Activated CD4-positive, alpha-beta T cell treated with anti-CD3 and anti-CD28 coated beads for 48 hours (primary cell): Measurements from ENCODE around the gene KRTAP3-2.
"Not testable (repeated sequence)": the region's sequence is repeated elsewhere in the genome, so short reads cannot be mapped to it uniquely, and the experiment has no call there.

Source experiments
- DNase-seq: peaks from one replicate; pipeline ENCODE4 v3.0.0-alpha.2; 2020

KRTAP3-2 gene

GRCh38 chr17:40999563-40999962 is at the start of gene KRTAP3-2:
Gene KRTAP3-2, minus strand, starts transcription at chr17:40999906. Its CDS starts 53 bp downstream, at chr17:40999853.
- DNase-seq, result not testable (repeated sequence)

GRCh38 chr17:41049110-41049509 is 49.4 kb upstream of the KRTAP3-2 start:
- DNase-seq, result no peak

- DNase-seq, result no peak
Observed at GRCh38 chr17:41048441-41048840, 48.7 kb upstream of the KRTAP3-2 start.

GRCh38 chr17:41046735-41047465 is 47.2 kb upstream of the KRTAP3-2 start, which contains the start of gene KRTAP2-1:
Gene KRTAP2-1, minus strand, starts transcription at chr17:41047316. Its CDS starts 49 bp downstream, at chr17:41047267.
- DNase-seq, result not testable (repeated sequence)

GRCh38 chr17:41042953-41043352 is 43.2 kb upstream of the KRTAP3-2 start:
- no peak for DNase-seq

GRCh38 chr17:41040783-41041571 is 41.3 kb upstream of the KRTAP3-2 start, which contains the start of gene KRTAP1-1:
Gene KRTAP1-1, minus strand, starts transcription at chr17:41041450. Its CDS starts 53 bp downstream, at chr17:41041397.
- not testable (repeated sequence) for DNase-seq

- DNase-seq, result no peak
Observed at GRCh38 chr17:41037853-41038350, 38.2 kb upstream of the KRTAP3-2 start.

GRCh38 chr17:41034346-41034935 is 34.7 kb upstream of the KRTAP3-2 start, which contains the start of gene KRTAP1-3:
Gene KRTAP1-3, minus strand, starts transcription at chr17:41034874. Its CDS starts 53 bp downstream, at chr17:41034821.
- not testable (repeated sequence) for DNase-seq

GRCh38 chr17:41029633-41030245 is 30.0 kb upstream of the KRTAP3-2 start, which contains the start of gene KRTAP1-4:
Gene KRTAP1-4, minus strand, starts transcription at chr17:41030195. Its CDS starts 117 bp downstream, at chr17:41030078.
- DNase-seq, result no peak

- no peak for DNase-seq
Observed at GRCh38 chr17:41026715-41027471, 27.2 kb upstream of the KRTAP3-2 start, which contains the start of gene KRTAP1-5. Gene KRTAP1-5, minus strand, starts transcription at chr17:41027208. Its CDS starts 53 bp downstream, at chr17:41027155.

- no peak for DNase-seq
Observed at GRCh38 chr17:41024697-41025096, 25.0 kb upstream of the KRTAP3-2 start.

- no peak for DNase-seq
Observed at GRCh38 chr17:41020336-41020735, 20.6 kb upstream of the KRTAP3-2 start.

- DNase-seq, result no peak
Observed at GRCh38 chr17:41019415-41019814, 19.7 kb upstream of the KRTAP3-2 start.

- no peak for DNase-seq
Observed at GRCh38 chr17:41018541-41018940, 18.8 kb upstream of the KRTAP3-2 start.

GRCh38 chr17:41016578-41017215 is 17.0 kb upstream of the KRTAP3-2 start:
- no peak for DNase-seq

GRCh38 chr17:41015454-41015853 is 15.7 kb upstream of the KRTAP3-2 start:
- DNase-seq, result no peak

- no peak for DNase-seq
Observed at GRCh38 chr17:41013606-41014005, 13.9 kb upstream of the KRTAP3-2 start.

GRCh38 chr17:41013181-41013580 is 13.5 kb upstream of the KRTAP3-2 start:
- no peak for DNase-seq

GRCh38 chr17:41012326-41013120 is 12.8 kb upstream of the KRTAP3-2 start:
- DNase-seq, result no peak

- DNase-seq, result no peak
Observed at GRCh38 chr17:41010441-41010840, 10.7 kb upstream of the KRTAP3-2 start.
